ENCODE results near the gene TNIP2. TPM values are rescaled to one million over a fixed set of nuclear protein-coding genes. Genes with fewer than 3 reads are reported as not detected.

Gene TNIP2
- total and polyA plus RNA-seq, 9 donors: 6.4 to 43.2 (median 30.5) TPM

DNA sequence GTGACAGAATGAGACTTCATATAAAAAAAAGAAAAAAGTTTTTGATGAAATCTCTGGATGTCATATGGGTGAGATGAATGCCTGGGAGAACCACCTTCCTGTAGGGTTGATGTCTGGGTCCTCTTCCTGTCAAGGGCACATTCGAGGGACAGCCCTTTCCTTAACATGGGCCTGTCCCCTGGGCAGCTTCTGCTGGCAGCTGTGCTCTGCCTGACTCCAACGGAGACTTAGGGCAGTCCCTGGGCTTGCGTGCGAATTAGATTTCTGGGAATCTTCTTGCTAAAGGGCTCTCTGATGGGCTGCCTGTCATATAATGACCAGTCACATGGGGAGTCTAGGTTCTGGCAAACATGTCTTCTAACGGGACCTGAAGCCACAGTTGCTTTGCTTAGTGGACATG lies 40.7 kb downstream of the TNIP2 start:
- intact Hi-C loops (cut with DNase I): no loop called here
- H3K27ac ChIP-seq: no peak overlapping the region
- no peaks in the 10 kb centered on the region for H3K4me1 ChIP-seq (ENCODE audit: insufficient read depth)
- TF ChIP-seq POLR2A (IDR thresholded peaks at IDR 0.05): no peak
- no peak for TF ChIP-seq EP300 (IDR thresholded peaks at IDR 0.05)
- TF ChIP-seq CTCF (IDR thresholded peaks at IDR 0.05): no peak
- no peaks in the 10 kb centered on the region for H3K36me3 ChIP-seq
- WGBS, 3 donors: 67 to 83% (median 75%) methylated on average over 5 of the region's 5 CpGs
- no peaks in the 10 kb centered on the region for H3K27me3 ChIP-seq
- H3K4me3 ChIP-seq: no peak overlapping the region
- H3K9me3 ChIP-seq: no peaks in the 10 kb centered on the region
- DNase-seq: peak in 1 of 5 donors; percentile 8

GRCh38 chr4:2714918-2715317 lies 41.2 kb downstream of the TNIP2 start:
- no peaks in the 10 kb centered on the region for H3K36me3 ChIP-seq
- H3K4me3 ChIP-seq: no peak overlapping the region
- 70 to 83% (median 79%) methylated on average over 4 of the region's 4 CpGs for WGBS, 3 donors
- TF ChIP-seq CTCF (IDR thresholded peaks at IDR 0.05) (no peak), EP300 (IDR thresholded peaks at IDR 0.05) (no peak), POLR2A (IDR thresholded peaks at IDR 0.05) (no peak)
- H3K4me1 ChIP-seq (ENCODE audit: insufficient read depth): no peaks in the 10 kb centered on the region
- no peaks in the 10 kb centered on the region for H3K9me3 ChIP-seq
- no peak overlapping the region for H3K27ac ChIP-seq
- peak in 1 of 5 donors; percentile 8 for DNase-seq
- no peaks in the 10 kb centered on the region for H3K27me3 ChIP-seq
- intact Hi-C loops (cut with DNase I): loop anchor here in 1 of 4 donors (1.0 kb wide), 1 partner anchor 19 kb away; no protein-coding TSS in a partner anchor

- DNase-seq: peak in 1 of 5 donors; percentile 24
- no peaks in the 10 kb centered on the region for H3K9me3 ChIP-seq
- no peaks in the 10 kb centered on the region for H3K36me3 ChIP-seq
- no peak overlapping the region for H3K4me3 ChIP-seq
- H3K4me1 ChIP-seq (ENCODE audit: insufficient read depth): no peaks in the 10 kb centered on the region
- WGBS, 3 donors: 53 to 63% (median 59%) methylated on average over 10 of the region's 10 CpGs
- no peaks in the 10 kb centered on the region for H3K27me3 ChIP-seq
- H3K27ac ChIP-seq: no peak overlapping the region
- no peak for TF ChIP-seq CTCF (IDR thresholded peaks at IDR 0.05)
- intact Hi-C loops (cut with DNase I): loop anchor here in 1 of 4 donors (1.0 kb wide), 1 partner anchor 18 kb away; no protein-coding TSS in a partner anchor
Measured at GRCh38 chr4:2714061-2714770, 41.9 kb downstream of the TNIP2 start.

DNA sequence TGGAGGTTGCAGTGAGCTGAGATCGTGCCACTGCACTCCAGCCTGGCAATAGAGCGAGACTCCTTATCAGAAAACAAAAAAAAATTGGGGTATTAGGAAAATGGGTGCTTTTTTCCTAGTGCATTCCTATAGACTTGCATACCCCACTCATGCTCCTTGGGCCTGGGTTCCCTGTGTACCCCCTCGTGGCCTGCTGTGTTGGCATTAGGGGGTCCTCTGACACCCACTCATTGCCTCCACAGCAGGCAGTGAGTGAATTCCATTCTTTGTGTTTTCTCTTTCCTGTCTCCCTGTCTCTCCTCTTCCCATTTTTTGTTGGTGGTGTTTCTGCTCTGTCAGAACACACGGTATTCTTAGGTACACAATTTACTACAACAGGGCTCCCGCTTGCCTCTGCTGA lies 42.8 kb downstream of the TNIP2 start:
- no peak overlapping the region for H3K4me3 ChIP-seq
- TF ChIP-seq EP300 (IDR thresholded peaks at IDR 0.05) (no peak), POLR2A (IDR thresholded peaks at IDR 0.05) (no peak), CTCF (IDR thresholded peaks at IDR 0.05) (no peak)
- intact Hi-C loops (cut with DNase I): no loop called here
- WGBS, 3 donors: 89 to 96% (median 94%) methylated on average over 5 of the region's 5 CpGs
- no peaks in the 10 kb centered on the region for H3K36me3 ChIP-seq
- DNase-seq: peak in 1 of 5 donors; percentile 1
- no peaks in the 10 kb centered on the region for H3K27me3 ChIP-seq
- no peaks in the 10 kb centered on the region for H3K4me1 ChIP-seq (ENCODE audit: insufficient read depth)
- H3K9me3 ChIP-seq: no peaks in the 10 kb centered on the region
- H3K27ac ChIP-seq: no peak overlapping the region

Measured in ovary (tissue), 9 donors.